GM19025 (cell line): ENCODE results near the gene SUN2.
A peak's percentile ranks its signal among the peaks of the same experiment; 100 is the strongest.
"Not testable (repeated sequence)": the region's sequence is repeated elsewhere in the genome, so short reads cannot be mapped to it uniquely, and the experiment has no call there.

ENCODE experiments used
- ATAC-seq: cut with Tn5 transposase; IDR thresholded peaks from one replicate; pipeline ENCODE4 v1.9.1; 2021; ENCODE audit warnings: mild to moderate bottlenecking, low read depth, moderate library complexity; ENCODE audit not compliant: unreplicated experiment

SUN2 gene

GRCh38 chr22:38755911-38756532, at the start of gene SUN2:
TSS of gene SUN2 (minus strand) at chr22:38755998. CDS start at chr22:38752628, 3,370 bp downstream.
- peak; percentile 71 for ATAC-seq

GRCh38 chr22:38805041-38805593, 49.3 kb upstream of the SUN2 start:
- not testable (repeated sequence) for ATAC-seq

- no peak for ATAC-seq
Observed at GRCh38 chr22:38802671-38803121, 46.9 kb upstream of the SUN2 start.

GRCh38 chr22:38799265-38800002, 43.6 kb upstream of the SUN2 start:
- no peak for ATAC-seq

GRCh38 chr22:38798496-38798895, 42.7 kb upstream of the SUN2 start:
- no peak for ATAC-seq

- ATAC-seq = no peak
Observed at GRCh38 chr22:38796262-38796957, 40.6 kb upstream of the SUN2 start.

GRCh38 chr22:38795569-38795968, 39.8 kb upstream of the SUN2 start:
- ATAC-seq = no peak

GRCh38 chr22:38793721-38794466, 38.1 kb upstream of the SUN2 start, which contains the start of gene DNAL4:
TSS of gene DNAL4 (minus strand) at chr22:38794143. CDS start at chr22:38782731, 11,412 bp downstream.
- peak; percentile 95 for ATAC-seq

- ATAC-seq = no peak
Observed at GRCh38 chr22:38793317-38793716, 37.5 kb upstream of the SUN2 start.

GRCh38 chr22:38792833-38793232, 37.0 kb upstream of the SUN2 start:
- ATAC-seq = no peak

- ATAC-seq = no peak
Observed at GRCh38 chr22:38789606-38790005, 33.8 kb upstream of the SUN2 start.

GRCh38 chr22:38788846-38789245, 33.0 kb upstream of the SUN2 start:
- no peak for ATAC-seq

GRCh38 chr22:38788021-38788816, 32.4 kb upstream of the SUN2 start:
- no peak for ATAC-seq

- no peak for ATAC-seq
Observed at GRCh38 chr22:38786631-38787030, 30.8 kb upstream of the SUN2 start.

GRCh38 chr22:38784856-38785255, 29.1 kb upstream of the SUN2 start:
- ATAC-seq = no peak

GRCh38 chr22:38784035-38784434, 28.2 kb upstream of the SUN2 start:
- no peak for ATAC-seq

- ATAC-seq = no peak
Observed at GRCh38 chr22:38783095-38783615, 27.4 kb upstream of the SUN2 start.

GRCh38 chr22:38782402-38783094, 26.8 kb upstream of the SUN2 start:
- no peak for ATAC-seq

GRCh38 chr22:38781033-38781432, 25.2 kb upstream of the SUN2 start:
- ATAC-seq = no peak
